A549 (cell line): Measurements from ENCODE around the gene TMEM145. TPM values are rescaled to one million over a fixed set of nuclear protein-coding genes. Genes with fewer than 3 reads are reported as not detected.

Source experiments
- ATAC-seq, 2 experiments: fragments of 200-7000 bp in 1 of 2; fragments of >200 bp in 1 of 2; cut with Nextera tagmentation in 1 of 2; cut with Tn5 transposase in 1 of 2; 3 replicates each; pipeline versions ENCODE4 v1.8.0 to v1.9.1; 2018 to 2020; ENCODE audit warnings: mild to moderate bottlenecking in 1 of 2, moderate library complexity in 1 of 2
- CTCF ChIA-PET: fragments of 300-600 bp; sonication (Branson Sonifier 250); formaldehyde crosslinking; extraction: SDS; loops from one replicate; lab custom pipeline; 2021; ENCODE audit warnings: antibody characterized with exemption, inconsistent platforms; lab: Yijun Ruan, JAX
- POLR2A ChIA-PET: fragments of 350-600 bp; formaldehyde crosslinking; extraction: SDS; loops from one replicate; lab custom pipeline; 2021; ENCODE audit warnings: antibody characterized with exemption, inconsistent platforms; lab: Yijun Ruan, JAX
- DNase-seq, 2 experiments: peaks; one replicate each; pipeline versions ENCODE4 v3.0.0 to v3.0.0-alpha.2; 2011 to 2016; ENCODE audit warnings: low read depth in 1 of 2, low spot score in 1 of 2
- FAIRE-seq: peaks from 2 replicates; lab custom pipeline; 2011; peaks lifted over from hg19 to GRCh38; lab: Jason Lieb, UNC
- H3K27ac ChIP-seq, 2 experiments: fragments of >200 bp; sonication (Bioruptor Twin); formaldehyde crosslinking; 3 replicates each; pipeline ENCODE4 v1.5.1; 2016 to 2017
- H3K4me1 ChIP-seq: fragments of >200 bp; sonication (Bioruptor Twin); formaldehyde crosslinking; 3 replicates; pipeline ENCODE4 v1.6.1; 2016
- H3K4me2 ChIP-seq: fragments of >200 bp; sonication (Bioruptor Twin); formaldehyde crosslinking; 3 replicates; pipeline ENCODE4 v1.6.1; 2016
- H3K4me3 ChIP-seq: fragments of >200 bp; sonication (Bioruptor Twin); formaldehyde crosslinking; 3 replicates; pipeline ENCODE4 v1.5.1; 2016
- H3K9me3 ChIP-seq: fragments of >200 bp; sonication (Bioruptor Twin); formaldehyde crosslinking; 3 replicates; pipeline ENCODE4 v1.6.1; 2016
- BCL3 ChIP-seq: fragments of >200 bp; sonication (Bioruptor Twin); formaldehyde crosslinking; IDR thresholded peaks from 3 replicates; pipeline ENCODE4 v1.6.1; 2016
- BHLHE40 ChIP-seq: IDR thresholded peaks from 2 replicates; pipeline ENCODE4 v1.6.1; 2012; ENCODE audit warnings: low read depth, low read length, inconsistent platforms
- CEBPB ChIP-seq, 2 experiments: fragments of >200 bp in 1 of 2; sonication (Bioruptor Twin) in 1 of 2; formaldehyde crosslinking in 1 of 2; IDR thresholded peaks; 2 replicates each; pipeline ENCODE4 v1.6.1; 2012 to 2016
- CHD2 ChIP-seq: fragments of 150-350 bp; IDR thresholded peaks from 2 replicates; pipeline ENCODE4 v1.6.1; 2014; ENCODE audit warnings: low read length; ENCODE audit not compliant: partially characterized antibody
- E2F6 ChIP-seq: IDR thresholded peaks from 2 replicates; pipeline ENCODE4 v1.6.1; 2012; ENCODE audit warnings: low read depth, borderline replicate concordance
- FOSL2 ChIP-seq, 2 experiments: fragments of 450-650 bp in 1 of 2; fragments of >200 bp in 1 of 2; sonication (Bioruptor Twin) in 1 of 2; formaldehyde crosslinking; IDR thresholded peaks; 2 replicates each; pipeline versions ENCODE4 v1.5.0 to v1.6.1; 2016 to 2020; ENCODE audit warnings: mild to moderate bottlenecking in 1 of 2, moderate library complexity in 1 of 2
- FOXS1 ChIP-seq: fragments of 250-450 bp; sonication (Bioruptor Pico); IDR thresholded peaks from 2 replicates; pipeline ENCODE4 v1.5.0; 2020; ENCODE audit warnings: mild to moderate bottlenecking, moderate library complexity
- GATA3 ChIP-seq: IDR thresholded peaks from 2 replicates; pipeline ENCODE4 v1.6.1; 2012; ENCODE audit warnings: borderline replicate concordance
- KDM1A ChIP-seq: fragments of 200-600 bp; sonication (generic); IDR thresholded peaks from 2 replicates; pipeline ENCODE4 v1.6.1; 2016; ENCODE audit warnings: low read depth, mild to moderate bottlenecking
- MAZ ChIP-seq: fragments of 150-350 bp; IDR thresholded peaks from 2 replicates; pipeline ENCODE4 v1.6.1; 2014; ENCODE audit warnings: antibody characterized with exemption, low read depth, low read length, borderline replicate concordance
- REST ChIP-seq: fragments of 200-600 bp; sonication (generic); IDR thresholded peaks from 2 replicates; pipeline ENCODE4 v1.6.1; 2016; ENCODE audit warnings: antibody characterized with exemption, mild to moderate bottlenecking, moderate library complexity
- RFX5 ChIP-seq: fragments of 450-650 bp; IDR thresholded peaks from 2 replicates; pipeline ENCODE4 v1.7.1; 2014; ENCODE audit warnings: antibody characterized with exemption, mild to moderate bottlenecking, moderate library complexity
- RNF2 ChIP-seq: fragments of 200-600 bp; sonication (generic); IDR thresholded peaks from 2 replicates; pipeline ENCODE4 v1.6.1; 2016; ENCODE audit warnings: low read depth, mild to moderate bottlenecking, antibody characterized with exemption, moderate library complexity, borderline replicate concordance
- SREBF2 ChIP-seq: fragments of 450-650 bp; IDR thresholded peaks from 2 replicates; pipeline ENCODE4 v1.6.1; 2014; ENCODE audit warnings: mild to moderate bottlenecking, moderate library complexity
- TP53 ChIP-seq: fragments of 250-450 bp; sonication (Bioruptor Pico); IDR thresholded peaks from 2 replicates; pipeline ENCODE4 v1.5.0; 2021; ENCODE audit warnings: mild to moderate bottlenecking, moderate library complexity
- ZNF302 ChIP-seq: fragments of 250-450 bp; sonication (Bioruptor Pico); IDR thresholded peaks from 2 replicates; pipeline ENCODE4 v1.9.0; 2021; ENCODE audit warnings: inconsistent platforms, mild to moderate bottlenecking, moderate library complexity
- WGBS: methylation state at CpG from one replicate; pipeline ENCODE4 v1.1.6; 2017; ENCODE audit errors: missing lambda C conversion rate; 5-methylcytosine and 5-hydroxymethylcytosine counted together
- polyA plus RNA-seq, 4 experiments: library from polyadenylated mRNA; depleted of rRNA in 3 of 4; stranded (reverse); fragments of >200 nt; fragmentation: RNase III in 1 of 4; extraction: RNeasy Plus Mini Kit Qiagen cat#74134 plus additional on column Dnase treatment in 1 of 4; gene quantifications; 2 replicates in 3 of 4; 3 replicates in 1 of 4; pipeline ENCODE4 v1.2.3, GENCODE V29; 2011 to 2017

The TMEM145 gene
- polyA plus RNA-seq, 2 of the 4 experiments (the other 2 are of a cell fraction): 0.71 to 3.6 TPM

- peaks cover 19% of the 10 kb centered on the region; the same call in 2 of the 3 replicates for H3K4me1 ChIP-seq
- WGBS: 95% methylated on average over 29 of the region's 29 CpGs
- TF ChIP-seq BCL3 (no peak), MAZ (no peak), CHD2 (no peak), GATA3 (no peak), ZNF302 (CRISPR knock-in tag) (no peak), RFX5 (no peak), E2F6 (no peak), RNF2 (no peak), FOSL2 (IDR thresholded peaks at IDR 0.05) (no peak), FOSL2 (CRISPR knock-in tag; IDR thresholded peaks at IDR 0.05) (no peak), FOXS1 (no peak), CEBPB (IDR thresholded peaks at IDR 0.05) (no peak), REST (no peak), KDM1A (no peak), BHLHE40 (no peak)
- TF ChIP-seq, all 56 proteins: peak for 0
Observed at GRCh38 chr19:42323473-42323851, 10.4 kb downstream of the TMEM145 start.

GRCh38 chr19:42323852-42324654, 10.9 kb downstream of the TMEM145 start:
- POLR2A ChIA-PET: no interaction called here
- peak overlapping the region; percentile 75 for H3K4me3 ChIP-seq
- 0 out of 2 replicates have a peak, but pooled peaks have one; percentile 49 for TF ChIP-seq TP53
- TF ChIP-seq KDM1A: no peak
- no peak for TF ChIP-seq SREBF2
- TF ChIP-seq, all 56 proteins: peak for 1
- Histone ChIP-seq H3K4me2 (peak overlapping the region; percentile 91), H3K4me1 (peaks cover 19% of the 10 kb centered on the region; the same call in 2 of the 3 replicates), H3K9me3 (no peaks in the 10 kb centered on the region), H3K27ac (peak overlapping the region; percentile 71 to 78)
- DNase-seq (no peak), ATAC-seq (peak; percentile 1 to 2; a peak in 1 of 6 replicates), FAIRE-seq (no peak)
- CTCF ChIA-PET: interaction anchor here (0.9 to 6.3 kb wide), 13 partner anchors 9 to 289 kb away, joined by 3 to 39 read pairs (median 6); partner anchors contain the start of genes GSK3A, POU2F2 and TMEM145
- WGBS: 74% methylated on average over 69 of the region's 92 CpGs

More at GRCh38 chr19:42323473-42323851, 10.4 kb downstream of the TMEM145 start:
- no peak for ATAC-seq
- CTCF ChIA-PET: interaction anchor here (0.6 to 6.3 kb wide), 18 partner anchors 9 to 289 kb away, joined by 3 to 39 read pairs (median 6); partner anchors contain the start of genes GSK3A, POU2F2 and TMEM145
- no peak for DNase-seq
- Histone ChIP-seq H3K9me3 (no peaks in the 10 kb centered on the region), H3K27ac (no peak overlapping the region), H3K4me3 (no peak overlapping the region), H3K4me2 (no peak overlapping the region)
- POLR2A ChIA-PET: interaction anchor here (0.8 to 1.0 kb wide), 2 partner anchors 13 to 21 kb away, joined by 3 read pairs; partner anchors contain the start of genes PAFAH1B3 and PRR19
- FAIRE-seq: no peak
